ENCODE measurements around the gene ANKS1B. TPM values are rescaled to one million over a fixed set of nuclear protein-coding genes. Genes with fewer than 3 reads are reported as not detected.

ANKS1B gene
- total and polyA plus RNA-seq, 2 of the 4 experiments (the other 2 are of a cell fraction): 0.17 to 0.18 TPM

DNA sequence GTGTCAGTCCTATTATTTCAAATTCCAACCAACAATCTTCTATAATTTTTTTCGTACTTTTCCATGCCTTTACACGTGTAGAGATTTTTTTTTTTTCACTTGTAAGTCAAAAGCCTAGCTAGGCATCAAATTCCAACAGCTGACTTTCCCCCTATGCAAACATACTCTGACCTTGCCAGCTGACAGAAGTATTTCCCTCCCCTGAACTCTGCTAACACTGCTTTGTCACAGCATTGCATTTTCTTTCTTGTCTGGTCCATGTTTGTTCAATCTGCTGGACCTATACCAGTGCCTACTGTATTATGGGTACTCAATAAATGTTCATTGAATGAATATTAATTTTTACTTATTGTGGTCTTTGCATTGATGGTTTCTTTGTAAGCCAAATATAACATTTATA lies 772.5 kb downstream of the ANKS1B start:
- dilution Hi-C loops (cut with HindIII; ENCODE audit: low sequenced_read_pairs, unreplicated experiment): no loop called here
- Histone ChIP-seq H4K20me1 (ENCODE audit: insufficient read depth, low read length) (no peaks in the 10 kb centered on the region), H4K5ac (ENCODE audit: low read depth, low read length) (no peak overlapping the region), H3K14ac (replicated peaks; ENCODE audit: low read depth, low read length) (no peak overlapping the region), H3K36me3 (ENCODE audit: control insufficient read depth, insufficient read depth, low read length) (no peaks in the 10 kb centered on the region), H4K91ac (ENCODE audit: insufficient read depth, low read depth, low read length) (no peak overlapping the region), H2BK20ac (ENCODE audit: low read depth, low read length) (no peak overlapping the region), H2AK5ac (ENCODE audit: low read depth, low read length) (no peak overlapping the region), H2AK9ac (replicated peaks; ENCODE audit: low read depth, low read length, poor library complexity) (no peak overlapping the region), H3K9ac (ENCODE audit: low read depth, low read length) (no peak overlapping the region), H3K9me1 (ENCODE audit: insufficient read depth, low read length) (no peaks in the 10 kb centered on the region), H3K4ac (ENCODE audit: low read depth, low read length) (no peak overlapping the region), H3K9me3 (ENCODE audit: control insufficient read depth, insufficient read depth, low read length) (peaks cover 10% of the 10 kb centered on the region), H3K4me3 (ENCODE audit: insufficient read depth, low read depth, low read length) (no peak overlapping the region), H3K79me1 (ENCODE audit: low read depth in 1 of 2, low read length in 2 of 2) (no peaks in the 10 kb centered on the region), H3K18ac (ENCODE audit: low read depth, low read length) (no peak overlapping the region), H3K4me1 (ENCODE audit: control insufficient read depth, insufficient read depth, low read length) (no peaks in the 10 kb centered on the region), H2BK15ac (ENCODE audit: low read depth, low read length) (no peak overlapping the region), H3K27me3 (ENCODE audit: control insufficient read depth, insufficient read depth, low read length) (no peaks in the 10 kb centered on the region), H2BK5ac (ENCODE audit: low read depth, low read length, poor library complexity, severe bottlenecking) (no peak overlapping the region), H3K4me2 (ENCODE audit: low read depth, low read length) (no peak overlapping the region), H2BK120ac (ENCODE audit: low read depth, low read length) (no peak overlapping the region), H3K56ac (ENCODE audit: extremely low read depth, insufficient read depth, low read length) (no peak overlapping the region), H3K23ac (ENCODE audit: low read depth, low read length) (no peak overlapping the region), H4K8ac (ENCODE audit: low read depth in 2 of 2, low read length in 2 of 2) (no peak overlapping the region), H2AFZ (replicated peaks; ENCODE audit: low read length, poor library complexity) (no peak overlapping the region), H3K27ac (ENCODE audit: insufficient read depth, low read length) (no peak overlapping the region)
- no peak for DNase-seq
- ChIA-PET POLR2A (ENCODE audit: unreplicated experiment) (no interaction called here), CTCF (interaction anchor here (0.7 kb wide), 1 partner anchor 9 kb away, joined by 3 read pairs; no protein-coding TSS in a partner anchor)
- intact Hi-C loops (cut with micrococcal nuclease): no loop called here
- no peak for ATAC-seq (ENCODE audit: low read depth)
- no TSS peak for BruUV-seq (replicated peaks)
- in situ Hi-C loops (cut with MboI; ENCODE audit: low sequenced_read_pairs): no loop called here
- TF ChIP-seq RCOR1 (IDR thresholded peaks at IDR 0.05; ENCODE audit: insufficient replicate concordance, low read length) (no peak), ELK1 (IDR thresholded peaks at IDR 0.05; ENCODE audit: borderline replicate concordance, low read depth, low read length) (no peak), CTCF (conservative IDR thresholded peaks at IDR 0.05; ENCODE audit: low read depth, low read length) (no peak), BHLHE40 (IDR thresholded peaks at IDR 0.05; ENCODE audit: low read depth, low read length) (no peak), MAZ (IDR thresholded peaks at IDR 0.05; ENCODE audit: borderline replicate concordance, low read depth, low read length) (no peak), RFX5 (IDR thresholded peaks at IDR 0.05; ENCODE audit: low read depth, low read length) (no peak), CHD1 (IDR thresholded peaks at IDR 0.05; ENCODE audit: low read depth, low read length) (no peak), USF2 (IDR thresholded peaks at IDR 0.05; ENCODE audit: low read depth, low read length) (no peak), RAD21 (IDR thresholded peaks at IDR 0.05; ENCODE audit: low read length) (no peak), SMC3 (IDR thresholded peaks at IDR 0.05; ENCODE audit: low read depth, low read length) (no peak), NFE2L2 (IDR thresholded peaks at IDR 0.05; ENCODE audit: low read depth, low read length) (no peak), MAFK (IDR thresholded peaks at IDR 0.05; ENCODE audit: low read depth, low read length) (no peak), POLR2A (IDR thresholded peaks at IDR 0.05; ENCODE audit: low read depth, low read length) (no peak), MXI1 (IDR thresholded peaks at IDR 0.05; ENCODE audit: borderline replicate concordance, low read depth, low read length) (no peak)
- whole genome bisulfite sequencing, 2 experiments (ENCODE audit: extremely low coverage in 2 of 2, insufficient read length in 1 of 2): no CpG with 5 or more reads among the region's 2 CpGs

All from IMR-90 (cell line).